GM21360 (cell line): ENCODE measurements around the gene FAM168A.

Source experiments
- ATAC-seq: cut with Tn5 transposase; IDR thresholded peaks from one replicate; pipeline ENCODE4 v1.9.1; 2021; ENCODE audit warnings: mild to moderate bottlenecking, moderate library complexity; ENCODE audit not compliant: unreplicated experiment

Gene FAM168A

GRCh38 chr11:73430326-73430725 lies 167.6 kb downstream of the FAM168A start:
- ATAC-seq: no peak

GRCh38 chr11:73429121-73429750 lies 168.7 kb downstream of the FAM168A start:
- ATAC-seq: no peak

DNA sequence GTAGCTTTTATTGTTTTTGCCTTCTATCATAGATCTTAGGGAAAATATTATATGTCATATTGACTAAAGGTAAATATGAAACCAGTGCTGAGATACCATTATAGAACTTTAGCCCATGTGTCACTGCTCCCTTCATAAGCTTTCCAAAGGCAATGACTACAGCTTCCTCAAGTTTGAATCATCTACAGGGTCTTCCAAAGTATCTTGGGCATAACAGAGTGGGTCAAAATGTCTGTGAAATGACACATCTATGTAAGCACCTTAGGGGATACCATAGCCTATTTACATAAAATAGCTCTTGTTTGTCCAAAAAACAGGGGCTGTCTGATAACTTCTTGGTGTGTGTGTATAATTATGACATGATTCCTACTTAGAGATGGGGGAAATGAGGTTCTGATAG lies 169.2 kb downstream of the FAM168A start:
- ATAC-seq: no peak

DNA sequence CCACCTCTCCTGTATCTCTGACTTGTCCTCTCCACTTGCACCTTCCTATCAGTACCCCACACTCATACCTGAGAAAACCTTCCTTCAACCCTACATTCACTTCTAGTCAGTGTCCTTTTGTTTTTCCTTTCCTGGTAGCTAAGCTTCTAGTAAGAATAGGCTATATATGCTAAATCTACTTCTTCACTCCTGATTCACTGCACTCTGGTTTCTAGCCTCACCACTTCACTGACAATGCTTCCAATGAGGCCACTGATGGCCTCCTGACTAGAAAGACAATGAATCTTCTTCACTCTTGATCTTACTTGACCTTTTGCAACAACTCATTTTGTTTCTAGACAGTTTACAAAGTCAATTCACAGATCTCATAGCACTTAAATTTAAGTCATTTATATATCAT lies 169.7 kb downstream of the FAM168A start:
- no peak for ATAC-seq

- ATAC-seq: no peak
These were observed 171.6 kb downstream of the FAM168A start for GRCh38 chr11:73426219-73426850.

DNA sequence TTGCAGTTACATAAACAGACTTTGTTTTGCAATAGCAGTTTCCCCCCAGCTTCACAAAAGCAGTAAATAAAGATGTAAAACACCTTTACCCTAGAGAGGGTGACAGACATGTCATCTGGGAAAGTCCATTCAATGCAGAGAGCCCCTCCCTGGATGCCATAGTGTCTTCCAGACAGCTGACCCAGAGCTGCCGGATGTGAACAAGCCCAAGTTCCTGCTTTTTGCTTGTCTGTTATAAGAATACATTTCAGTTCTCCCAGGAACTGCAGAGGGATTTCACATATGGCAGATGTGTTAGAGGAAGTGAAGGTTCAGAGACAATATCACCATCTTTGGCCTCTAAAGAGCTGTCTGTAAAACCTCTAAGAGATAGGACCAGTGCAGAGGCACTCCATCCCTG lies 172.8 kb downstream of the FAM168A start:
- no peak for ATAC-seq

DNA sequence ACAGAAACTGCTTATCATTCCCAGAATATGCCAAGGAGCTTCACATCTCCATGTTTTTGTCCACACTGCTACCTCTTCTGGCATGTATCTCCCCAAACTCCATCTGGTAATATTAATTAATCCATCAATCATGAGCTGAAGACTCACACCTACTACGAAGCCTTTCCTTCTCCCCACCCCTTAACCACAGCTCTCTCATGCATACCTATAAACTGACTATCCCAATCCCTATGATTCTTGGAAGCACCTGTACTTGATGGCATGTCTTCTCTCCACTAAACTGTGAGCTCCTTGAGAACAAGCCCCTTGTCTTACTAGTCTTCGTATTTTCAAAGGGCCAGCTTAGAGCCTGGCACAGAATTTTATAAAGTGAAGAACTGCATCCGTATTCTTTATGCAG lies 174.4 kb downstream of the FAM168A start:
- ATAC-seq: no peak

DNA sequence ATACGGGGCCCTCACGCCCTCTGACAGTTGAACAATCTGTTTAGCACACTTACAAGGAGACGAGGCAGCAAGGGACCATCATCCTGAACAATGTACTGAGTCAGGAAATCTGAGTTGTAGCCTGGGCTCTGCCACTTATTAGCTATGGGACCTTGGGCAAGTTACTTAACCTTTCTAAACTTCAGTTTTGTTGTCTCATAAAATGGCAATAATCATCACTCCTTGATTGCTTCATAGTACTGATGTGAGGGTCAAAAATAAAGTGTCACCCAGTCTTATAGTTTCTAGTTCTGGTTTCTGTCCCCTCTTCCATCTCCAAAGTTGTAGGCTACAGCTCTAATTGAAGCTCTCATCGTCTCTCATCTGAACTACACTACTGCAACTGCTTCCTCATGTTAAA lies 175.0 kb downstream of the FAM168A start:
- no peak for ATAC-seq

GRCh38 chr11:73420136-73420535 lies 177.8 kb downstream of the FAM168A start:
- no peak for ATAC-seq

- ATAC-seq: no peak
These were observed 181.1 kb downstream of the FAM168A start for GRCh38 chr11:73416786-73417185.

DNA sequence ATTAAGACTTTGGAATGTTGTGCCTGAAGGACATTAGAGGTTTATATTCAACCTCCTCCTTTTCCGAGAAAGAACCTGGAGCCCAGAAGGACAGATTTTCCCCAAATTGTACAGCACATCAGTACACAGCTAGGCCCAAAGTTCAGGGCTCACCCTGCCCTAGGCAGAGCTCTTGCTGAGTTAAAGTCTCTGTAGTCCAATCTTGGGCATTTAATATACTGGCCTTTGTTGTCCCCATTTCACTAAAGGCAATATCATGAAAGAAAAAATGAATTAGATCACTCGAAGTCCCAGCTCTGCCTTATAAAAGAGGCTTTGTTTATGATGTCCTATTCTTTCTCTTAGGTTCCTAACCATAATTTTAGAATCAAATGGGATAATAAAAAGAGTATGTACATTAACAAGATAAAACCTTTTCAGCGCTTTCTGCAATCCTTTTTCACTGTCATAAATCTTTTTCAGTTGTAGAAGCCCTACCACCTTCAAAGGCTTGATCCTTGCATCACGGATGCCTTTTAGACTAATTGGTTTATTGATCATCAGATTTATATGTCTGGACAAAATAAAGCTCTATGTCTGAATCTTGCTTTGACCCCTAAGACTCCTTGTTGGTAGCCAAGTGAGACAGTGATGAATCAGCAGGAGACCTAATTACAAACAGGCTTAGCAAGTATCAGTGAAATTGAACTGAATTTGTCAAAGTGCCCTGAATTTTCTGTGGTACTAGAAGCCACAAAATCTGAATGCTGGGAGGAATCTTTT lies 181.9 kb downstream of the FAM168A start:
- no peak for ATAC-seq

GRCh38 chr11:73414977-73415651 lies 182.8 kb downstream of the FAM168A start:
- ATAC-seq: no peak

DNA sequence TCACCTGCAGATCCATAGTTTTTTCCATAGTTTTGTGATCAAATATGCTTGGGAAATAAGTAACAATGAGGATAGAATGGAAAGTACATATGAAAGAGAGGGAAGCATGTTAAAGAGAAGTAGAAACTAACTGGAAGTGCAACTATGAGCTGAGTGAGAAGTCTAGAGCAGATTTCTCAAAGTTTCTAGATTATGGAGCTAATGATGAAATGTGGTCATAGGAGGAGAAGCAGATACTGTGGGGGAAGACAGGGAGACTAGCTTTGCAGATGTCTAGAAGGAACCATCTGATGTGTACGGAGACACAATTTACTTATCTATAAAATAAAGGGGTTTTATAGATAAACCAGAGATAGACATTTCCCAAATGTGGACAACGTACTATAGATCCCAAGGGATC lies 184.7 kb downstream of the FAM168A start:
- ATAC-seq: no peak

DNA sequence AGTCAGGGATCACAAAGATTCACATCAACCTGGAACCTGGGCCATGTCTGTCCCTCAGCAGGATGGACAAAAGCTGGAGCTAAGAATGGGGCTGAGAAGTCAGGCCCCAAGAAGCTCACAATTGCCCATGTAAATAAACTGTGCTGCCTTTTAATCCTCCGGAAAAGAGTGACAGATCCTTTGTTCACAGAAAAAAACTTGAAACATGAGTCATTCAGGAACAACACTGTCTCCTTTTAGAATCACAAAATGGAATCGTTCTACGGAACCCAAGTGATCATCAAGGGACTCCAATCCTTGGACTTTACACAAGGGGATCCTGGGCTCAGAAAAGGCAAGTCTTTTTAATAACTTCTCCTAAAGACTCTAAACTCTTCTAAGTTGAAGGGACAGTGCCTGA lies 185.6 kb downstream of the FAM168A start:
- no peak for ATAC-seq

DNA sequence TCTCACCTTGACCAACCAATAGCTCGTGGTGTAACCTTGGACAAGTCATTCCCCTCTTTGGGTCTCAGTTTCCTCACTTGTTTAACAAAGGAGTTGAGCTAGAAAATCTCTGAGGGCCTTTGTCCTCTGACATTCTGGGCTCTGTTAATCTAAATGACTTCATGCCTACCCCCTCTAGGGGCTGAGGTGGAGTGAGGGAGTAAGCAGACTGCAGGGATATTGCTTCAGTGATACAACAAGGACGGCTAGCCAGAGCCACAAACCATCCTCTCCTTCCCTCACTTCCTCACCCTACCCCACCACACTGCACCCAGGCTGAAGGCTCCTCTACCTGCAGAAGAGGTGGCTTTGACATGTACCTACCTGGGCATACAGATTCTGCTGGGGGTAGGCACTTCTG lies 186.9 kb downstream of the FAM168A start:
- ATAC-seq: no peak

GRCh38 chr11:73410627-73411026 lies 187.3 kb downstream of the FAM168A start:
- no peak for ATAC-seq

DNA sequence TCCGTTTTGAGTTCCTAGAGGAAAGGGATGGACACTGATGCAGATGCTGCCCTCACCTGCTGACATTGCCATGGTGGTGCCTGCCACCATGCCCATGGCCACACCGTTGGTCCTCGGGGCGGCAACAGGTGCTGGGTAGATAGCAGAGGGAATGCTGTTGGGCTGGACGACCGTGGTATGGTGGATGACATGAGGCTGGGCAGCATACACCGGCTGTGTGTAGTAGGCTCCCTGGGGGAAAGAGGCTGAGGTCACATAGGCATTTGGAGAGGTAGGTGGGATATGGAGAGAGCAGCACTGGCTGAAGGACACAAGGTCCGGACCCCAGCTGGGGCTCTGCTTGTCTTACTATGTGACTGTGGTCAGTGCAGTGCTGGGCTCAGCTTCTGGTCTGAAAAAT lies 188.5 kb downstream of the FAM168A start:
- no peak for ATAC-seq

DNA sequence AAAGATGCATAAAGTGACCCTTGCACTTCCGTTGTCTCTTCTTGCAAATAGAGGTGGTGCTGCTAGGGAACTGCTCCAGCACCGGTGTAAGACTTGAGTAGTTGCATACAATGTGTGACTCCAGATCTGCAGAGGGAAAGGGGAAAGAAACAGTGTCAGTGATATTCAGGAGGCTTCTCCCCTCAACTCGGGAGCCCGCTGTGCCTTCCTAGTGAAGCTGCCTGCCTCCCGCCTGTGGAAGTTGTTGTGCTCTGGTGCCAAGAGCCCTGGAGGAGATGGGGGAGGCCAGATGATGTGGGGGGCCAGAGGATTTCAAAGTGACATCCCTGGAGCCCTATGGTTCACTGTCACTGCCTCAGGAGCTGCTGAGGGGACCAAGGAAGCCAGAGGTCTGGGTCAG lies 191.3 kb downstream of the FAM168A start:
- no peak for ATAC-seq

- ATAC-seq: no peak
These were observed 191.8 kb downstream of the FAM168A start for GRCh38 chr11:73406131-73406530.

DNA sequence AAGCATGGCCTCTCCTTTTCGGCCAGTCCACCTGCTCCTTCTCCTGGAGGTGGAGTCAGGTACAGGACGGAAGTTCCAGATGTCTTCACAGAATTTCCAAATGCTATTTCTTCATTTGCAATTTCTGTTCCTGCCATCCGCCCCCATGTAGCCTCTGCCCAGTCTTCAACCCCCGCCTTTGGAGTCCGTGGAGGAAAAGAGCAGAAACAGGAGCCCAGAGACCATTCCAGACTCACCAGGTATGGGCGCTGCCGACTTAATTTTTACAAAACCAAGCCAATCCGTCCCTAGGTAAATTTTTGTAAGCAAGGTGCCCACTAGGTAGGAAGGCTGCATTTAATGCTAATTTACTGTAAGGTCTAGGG lies 192.8 kb downstream of the FAM168A start:
- no peak for ATAC-seq

GRCh38 chr11:73404506-73405145 lies 193.3 kb downstream of the FAM168A start:
- no peak for ATAC-seq
